Common myeloid progenitor, CD34-positive (primary cell): Measurements from ENCODE around the gene IFT88.
A peak's percentile ranks its signal among the peaks of the same experiment; 100 is the strongest.

Source experiments
- CTCF ChIA-PET: fragments of 350-600 bp; sonication (Branson Sonifier 250); formaldehyde crosslinking; loops from one replicate; lab custom pipeline; 2021; ENCODE audit warnings: antibody characterized with exemption; lab: Charles Lee
- POLR2A ChIA-PET: fragments of 350-600 bp; sonication (Branson Sonifier 250); formaldehyde crosslinking; loops from one replicate; lab custom pipeline; 2021; ENCODE audit warnings: antibody characterized with exemption; lab: Charles Lee
- DNase-seq, 3 donors: peaks; one replicate each; pipeline versions ENCODE4 v3.0.0 to v3.0.0-alpha.2; 2013
- H3K27ac ChIP-seq, 2 experiments: 1 replicate in 1 of 2; 2 replicates in 1 of 2; pipeline ENCODE4 v1.7.0; 2013; ENCODE audit warnings: inconsistent platforms in 2 of 2, low read length in 2 of 2, mild to moderate bottlenecking in 2 of 2, low read depth in 1 of 2, moderate library complexity in 1 of 2; ENCODE audit not compliant: severe bottlenecking in 2 of 2, insufficient read depth in 1 of 2, poor library complexity in 1 of 2
- H3K27me3 ChIP-seq, 5 experiments: replicated peaks in 2 of 5; 1 replicate in 3 of 5; 2 replicates in 2 of 5; pipeline versions ENCODE4 v1.6.1 to v1.7.0; 2013; ENCODE audit warnings: low read length in 4 of 5, mild to moderate bottlenecking in 2 of 5, moderate library complexity in 2 of 5, inconsistent platforms in 1 of 5; ENCODE audit not compliant: insufficient read depth in 5 of 5, control insufficient read depth in 4 of 5
- H3K36me3 ChIP-seq, 4 experiments: 1 replicate in 2 of 4; 2 replicates in 2 of 4; pipeline versions ENCODE4 v1.6.1 to v1.7.0; 2013; ENCODE audit warnings: low read length in 3 of 4, control low read depth in 1 of 4, mild to moderate bottlenecking in 1 of 4; ENCODE audit not compliant: control insufficient read depth in 4 of 4, insufficient read depth in 4 of 4
- H3K4me1 ChIP-seq, 4 experiments: 1 replicate in 3 of 4; 2 replicates in 1 of 4; pipeline versions ENCODE4 v1.6.1 to v1.7.1; 2013; ENCODE audit warnings: low read length in 3 of 4, mild to moderate bottlenecking in 3 of 4, control low read depth in 1 of 4, inconsistent platforms in 1 of 4, moderate library complexity in 1 of 4; ENCODE audit not compliant: control insufficient read depth in 4 of 4, insufficient read depth in 4 of 4; ENCODE audit errors: control extremely low read depth in 1 of 4
- H3K4me3 ChIP-seq, 7 experiments: 1 replicate in 4 of 7; 2 replicates in 3 of 7; pipeline versions ENCODE4 v1.5.1 to v1.7.0; 2013; ENCODE audit warnings: mild to moderate bottlenecking in 7 of 7, low read length in 6 of 7, moderate library complexity in 6 of 7, inconsistent platforms in 2 of 7, low read depth in 2 of 7, control low read depth in 1 of 7; ENCODE audit not compliant: insufficient read depth in 4 of 7, control insufficient read depth in 1 of 7; ENCODE audit errors: extremely low read depth in 1 of 7
- H3K9me3 ChIP-seq, 5 experiments: 1 replicate in 4 of 5; 2 replicates in 1 of 5; pipeline versions ENCODE4 v1.6.1 to v1.7.1; 2013; ENCODE audit warnings: low read length in 4 of 5, mild to moderate bottlenecking in 2 of 5, inconsistent platforms in 1 of 5, low read depth in 1 of 5, moderate library complexity in 1 of 5; ENCODE audit not compliant: control insufficient read depth in 4 of 5, insufficient read depth in 2 of 5; ENCODE audit errors: control extremely low read depth in 1 of 5
- WGBS: methylation state at CpG from one replicate; pipeline ENCODE4 v1.1.5; 2013; ENCODE audit not compliant: insufficient coverage; 5-methylcytosine and 5-hydroxymethylcytosine counted together

IFT88 gene

DNA sequence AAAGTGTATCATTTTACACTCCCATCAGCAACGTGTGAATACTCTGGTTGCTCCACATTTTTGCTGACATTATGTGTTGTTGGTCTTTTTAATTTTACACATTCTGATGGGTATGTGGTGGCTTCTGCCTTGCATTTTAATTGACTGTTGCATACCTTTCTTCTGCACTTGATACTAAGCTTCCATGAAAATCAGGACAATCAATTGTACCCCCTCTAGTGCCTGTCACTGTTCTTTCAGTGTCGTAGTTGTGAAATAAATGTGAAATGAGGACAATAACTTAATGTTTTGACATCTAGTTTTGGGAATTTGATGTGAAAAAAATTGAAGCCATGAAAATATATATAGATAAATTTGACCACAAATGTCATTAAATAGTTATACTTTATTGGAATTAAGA is 6.7 kb downstream of the IFT88 start:
- H3K27me3 ChIP-seq: no peaks in the 10 kb centered on the region
- WGBS: no CpG with 5 or more reads among the region's 2 CpGs
- peaks cover 0 to 29% (median 3%) of the 10 kb centered on the region in 5 experiments for H3K9me3 ChIP-seq
- no peaks in the 10 kb centered on the region for H3K4me1 ChIP-seq
- H3K27ac ChIP-seq: no peak overlapping the region
- ChIA-PET CTCF (interaction anchor here (0.9 kb wide), 1 partner anchor 149 kb away, joined by 3 read pairs; no protein-coding TSS in a partner anchor), POLR2A (no interaction called here)
- peaks cover 0 to 36% (median 5%) of the 10 kb centered on the region in 4 experiments for H3K36me3 ChIP-seq
- H3K4me3 ChIP-seq: no peak overlapping the region
- no peak for DNase-seq

- ChIA-PET POLR2A (no interaction called here), CTCF (interaction anchor here (1.7 to 1.8 kb wide), 2 partner anchors 11 to 20 kb away, joined by 3 to 4 read pairs; no protein-coding TSS in a partner anchor)
- WGBS: 94% methylated on average over 3 of the region's 3 CpGs
- H3K36me3 ChIP-seq: peaks cover 5 to 48% (median 22%) of the 10 kb centered on the region in 4 experiments
- no peak overlapping the region for H3K27ac ChIP-seq
- peaks cover 0 to 27% (median 5%) of the 10 kb centered on the region in 5 experiments for H3K9me3 ChIP-seq
- no peaks in the 10 kb centered on the region for H3K27me3 ChIP-seq
- H3K4me1 ChIP-seq: peaks cover 0 to 6% (median 2%) of the 10 kb centered on the region in 4 experiments
- DNase-seq: no peak
- H3K4me3 ChIP-seq: no peak overlapping the region
These were observed 12.2 kb downstream of the IFT88 start for GRCh38 chr13:20579191-20579590.

GRCh38 chr13:20580257-20580656 is 13.3 kb downstream of the IFT88 start:
- Histone ChIP-seq H3K4me1 (peaks cover 0 to 6% (median 2%) of the 10 kb centered on the region in 4 experiments), H3K36me3 (peaks cover 12 to 51% (median 30%) of the 10 kb centered on the region in 4 experiments), H3K27ac (no peak overlapping the region), H3K27me3 (no peaks in the 10 kb centered on the region), H3K4me3 (no peak overlapping the region), H3K9me3 (peaks cover 7 to 34% (median 10%) of the 10 kb centered on the region in 5 experiments)
- CTCF ChIA-PET: interaction anchor here (1.7 kb wide), 1 partner anchor 12 kb away, joined by 3 read pairs; no protein-coding TSS in a partner anchor
- 95% methylated on average over 4 of the region's 5 CpGs for WGBS
- POLR2A ChIA-PET: no interaction called here
- DNase-seq: no peak

GRCh38 chr13:20582026-20582425 is 15.1 kb downstream of the IFT88 start:
- peaks cover 16 to 50% (median 29%) of the 10 kb centered on the region in 4 experiments for H3K36me3 ChIP-seq
- no peak for DNase-seq
- H3K4me1 ChIP-seq: peaks cover 0 to 6% (median 2%) of the 10 kb centered on the region in 4 experiments
- ChIA-PET CTCF (no interaction called here), POLR2A (no interaction called here)
- peaks cover 7 to 35% (median 14%) of the 10 kb centered on the region in 5 experiments for H3K9me3 ChIP-seq
- H3K27me3 ChIP-seq: no peaks in the 10 kb centered on the region
- H3K27ac ChIP-seq: no peak overlapping the region
- 0% methylated on average over 2 of the region's 2 CpGs for WGBS
- peak overlapping the region in 1 of 7 experiments; percentile 28 for H3K4me3 ChIP-seq

DNA sequence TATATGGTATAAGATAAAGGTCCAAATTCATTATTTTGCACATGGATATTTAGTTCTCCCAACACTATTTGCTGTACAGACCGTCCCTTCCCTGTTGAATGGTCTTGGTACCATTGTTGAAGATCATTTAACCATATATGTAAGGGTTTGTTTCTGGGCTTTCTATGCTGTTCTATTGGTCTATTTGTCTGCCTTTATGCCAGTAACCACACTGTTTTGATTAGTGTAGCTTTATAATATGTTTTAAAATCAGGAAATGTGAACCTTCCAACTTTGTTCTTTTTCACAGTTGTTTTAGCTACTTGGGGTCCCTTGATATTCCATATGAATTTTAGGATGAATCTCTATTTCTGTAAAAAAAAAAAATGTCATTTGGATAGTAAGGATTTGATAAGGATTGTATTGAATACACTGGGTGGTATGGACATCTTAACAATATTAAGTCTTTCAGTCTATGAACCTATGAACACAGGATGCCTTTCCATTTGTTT is 16.9 kb downstream of the IFT88 start:
- peak overlapping the region in 1 of 7 experiments; percentile 28 for H3K4me3 ChIP-seq
- H3K27ac ChIP-seq: no peak overlapping the region
- peaks cover 0 to 6% (median 2%) of the 10 kb centered on the region in 4 experiments for H3K4me1 ChIP-seq
- no CpG with 5 or more reads among the region's 1 CpG for WGBS
- no peak for DNase-seq
- peaks cover 7 to 32% (median 14%) of the 10 kb centered on the region in 5 experiments for H3K9me3 ChIP-seq
- ChIA-PET CTCF (interaction anchor here (0.8 kb wide), 1 partner anchor 12 kb away, joined by 3 read pairs; no protein-coding TSS in a partner anchor), POLR2A (no interaction called here)
- H3K27me3 ChIP-seq: no peaks in the 10 kb centered on the region
- peaks cover 18 to 44% (median 29%) of the 10 kb centered on the region in 4 experiments for H3K36me3 ChIP-seq

GRCh38 chr13:20585371-20585770 is 18.4 kb downstream of the IFT88 start:
- Histone ChIP-seq H3K27ac (no peak overlapping the region), H3K4me1 (peaks cover 0 to 6% (median 2%) of the 10 kb centered on the region in 4 experiments), H3K27me3 (no peaks in the 10 kb centered on the region), H3K4me3 (no peak overlapping the region), H3K9me3 (peaks cover 7 to 32% (median 14%) of the 10 kb centered on the region in 5 experiments), H3K36me3 (peaks cover 18 to 38% (median 20%) of the 10 kb centered on the region in 4 experiments)
- DNase-seq: no peak
- ChIA-PET POLR2A (no interaction called here), CTCF (no interaction called here)
- WGBS: 100% methylated on average over 1 of the region's 2 CpGs

DNA sequence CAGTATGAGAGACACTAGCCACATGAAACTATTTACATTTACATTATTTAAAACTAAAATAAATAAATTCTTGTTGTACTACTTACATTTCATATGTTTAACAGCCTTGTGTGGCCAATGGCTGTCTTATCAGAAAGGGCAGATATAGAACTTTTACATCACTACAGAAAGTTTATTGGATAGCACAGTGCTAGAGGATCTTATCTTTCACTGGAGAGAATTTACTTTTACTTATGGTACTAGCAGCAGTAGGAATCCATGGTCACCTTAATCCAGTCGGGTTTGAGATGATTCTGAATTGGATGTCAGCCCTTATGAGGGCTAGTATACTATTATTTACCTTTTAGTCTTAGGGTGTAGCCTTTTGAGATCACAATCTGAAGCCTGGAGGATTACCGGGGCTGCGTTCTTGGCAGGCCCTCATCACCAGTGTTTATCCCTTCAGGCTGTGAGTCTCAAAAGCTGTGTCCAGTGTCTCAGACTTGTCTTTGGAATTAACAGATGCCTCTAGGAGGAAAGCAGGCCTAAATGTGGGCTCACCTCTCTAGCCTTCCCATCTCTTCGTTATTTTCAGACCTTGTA is 21.7 kb downstream of the IFT88 start:
- Histone ChIP-seq H3K36me3 (peaks cover 13 to 32% (median 14%) of the 10 kb centered on the region in 4 experiments), H3K27me3 (no peaks in the 10 kb centered on the region), H3K4me1 (no peaks in the 10 kb centered on the region), H3K4me3 (no peak overlapping the region), H3K9me3 (peaks cover 4 to 29% (median 14%) of the 10 kb centered on the region in 5 experiments), H3K27ac (no peak overlapping the region)
- POLR2A ChIA-PET: no interaction called here
- WGBS: 95% methylated on average over 3 of the region's 4 CpGs
- no peak for DNase-seq
- CTCF ChIA-PET: no interaction called here
